Measurements from ENCODE around the gene EHMT1.

DNA sequence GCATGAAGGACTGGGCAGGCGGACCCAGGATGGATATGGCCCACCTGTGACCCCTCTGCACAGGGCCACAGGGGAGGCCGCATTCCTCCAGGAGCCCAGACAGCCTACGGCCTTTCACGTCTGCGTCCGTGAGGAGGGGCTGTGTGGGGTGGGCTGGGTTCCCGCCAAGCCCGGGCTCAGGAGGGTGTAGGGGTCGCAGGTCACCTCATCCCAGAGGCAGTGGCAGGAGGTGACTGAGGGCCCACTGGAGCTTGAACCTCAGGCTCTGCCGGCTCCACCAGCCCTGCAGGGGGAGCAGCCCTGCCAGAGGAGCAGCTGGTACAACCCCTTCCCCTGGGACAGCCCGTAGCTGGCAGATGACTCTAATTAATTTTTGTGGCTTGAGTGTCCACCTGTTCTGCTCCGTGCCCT is 218.0 kb downstream of the EHMT1 start:
- TF ChIP-seq, protein P1, sequence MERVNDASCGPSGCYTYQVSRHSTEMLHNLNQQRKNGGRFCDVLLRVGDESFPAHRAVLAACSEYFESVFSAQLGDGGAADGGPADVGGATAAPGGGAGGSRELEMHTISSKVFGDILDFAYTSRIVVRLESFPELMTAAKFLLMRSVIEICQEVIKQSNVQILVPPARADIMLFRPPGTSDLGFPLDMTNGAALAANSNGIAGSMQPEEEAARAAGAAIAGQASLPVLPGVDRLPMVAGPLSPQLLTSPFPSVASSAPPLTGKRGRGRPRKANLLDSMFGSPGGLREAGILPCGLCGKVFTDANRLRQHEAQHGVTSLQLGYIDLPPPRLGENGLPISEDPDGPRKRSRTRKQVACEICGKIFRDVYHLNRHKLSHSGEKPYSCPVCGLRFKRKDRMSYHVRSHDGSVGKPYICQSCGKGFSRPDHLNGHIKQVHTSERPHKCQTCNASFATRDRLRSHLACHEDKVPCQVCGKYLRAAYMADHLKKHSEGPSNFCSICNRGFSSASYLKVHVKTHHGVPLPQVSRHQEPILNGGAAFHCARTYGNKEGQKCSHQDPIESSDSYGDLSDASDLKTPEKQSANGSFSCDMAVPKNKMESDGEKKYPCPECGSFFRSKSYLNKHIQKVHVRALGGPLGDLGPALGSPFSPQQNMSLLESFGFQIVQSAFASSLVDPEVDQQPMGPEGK (CRISPR knock-in tag; IDR thresholded peaks at IDR 0.05; ENCODE audit: borderline replicate concordance): no peak
- TF ChIP-seq, protein P2, sequence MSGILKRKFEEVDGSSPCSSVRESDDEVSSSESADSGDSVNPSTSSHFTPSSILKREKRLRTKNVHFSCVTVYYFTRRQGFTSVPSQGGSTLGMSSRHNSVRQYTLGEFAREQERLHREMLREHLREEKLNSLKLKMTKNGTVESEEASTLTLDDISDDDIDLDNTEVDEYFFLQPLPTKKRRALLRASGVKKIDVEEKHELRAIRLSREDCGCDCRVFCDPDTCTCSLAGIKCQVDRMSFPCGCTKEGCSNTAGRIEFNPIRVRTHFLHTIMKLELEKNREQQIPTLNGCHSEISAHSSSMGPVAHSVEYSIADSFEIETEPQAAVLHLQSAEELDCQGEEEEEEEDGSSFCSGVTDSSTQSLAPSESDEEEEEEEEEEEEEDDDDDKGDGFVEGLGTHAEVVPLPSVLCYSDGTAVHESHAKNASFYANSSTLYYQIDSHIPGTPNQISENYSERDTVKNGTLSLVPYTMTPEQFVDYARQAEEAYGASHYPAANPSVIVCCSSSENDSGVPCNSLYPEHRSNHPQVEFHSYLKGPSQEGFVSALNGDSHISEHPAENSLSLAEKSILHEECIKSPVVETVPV (CRISPR knock-in tag; IDR thresholded peaks at IDR 0.05): no peak
- TF ChIP-seq ZFP3 (CRISPR knock-in tag; IDR thresholded peaks at IDR 0.05) (no peak), GLIS3 (CRISPR knock-in tag; IDR thresholded peaks at IDR 0.05) (no peak), ESRRG (CRISPR knock-in tag; IDR thresholded peaks at IDR 0.05) (no peak), BACH2 (CRISPR knock-in tag; IDR thresholded peaks at IDR 0.05; ENCODE audit: borderline replicate concordance) (no peak), ISL1 (CRISPR knock-in tag; IDR thresholded peaks at IDR 0.05) (no peak), ZC3H10 (CRISPR knock-in tag; IDR thresholded peaks at IDR 0.05) (no peak), SNAI2 (CRISPR knock-in tag; IDR thresholded peaks at IDR 0.05) (no peak)
- TF ChIP-seq, protein P3, sequence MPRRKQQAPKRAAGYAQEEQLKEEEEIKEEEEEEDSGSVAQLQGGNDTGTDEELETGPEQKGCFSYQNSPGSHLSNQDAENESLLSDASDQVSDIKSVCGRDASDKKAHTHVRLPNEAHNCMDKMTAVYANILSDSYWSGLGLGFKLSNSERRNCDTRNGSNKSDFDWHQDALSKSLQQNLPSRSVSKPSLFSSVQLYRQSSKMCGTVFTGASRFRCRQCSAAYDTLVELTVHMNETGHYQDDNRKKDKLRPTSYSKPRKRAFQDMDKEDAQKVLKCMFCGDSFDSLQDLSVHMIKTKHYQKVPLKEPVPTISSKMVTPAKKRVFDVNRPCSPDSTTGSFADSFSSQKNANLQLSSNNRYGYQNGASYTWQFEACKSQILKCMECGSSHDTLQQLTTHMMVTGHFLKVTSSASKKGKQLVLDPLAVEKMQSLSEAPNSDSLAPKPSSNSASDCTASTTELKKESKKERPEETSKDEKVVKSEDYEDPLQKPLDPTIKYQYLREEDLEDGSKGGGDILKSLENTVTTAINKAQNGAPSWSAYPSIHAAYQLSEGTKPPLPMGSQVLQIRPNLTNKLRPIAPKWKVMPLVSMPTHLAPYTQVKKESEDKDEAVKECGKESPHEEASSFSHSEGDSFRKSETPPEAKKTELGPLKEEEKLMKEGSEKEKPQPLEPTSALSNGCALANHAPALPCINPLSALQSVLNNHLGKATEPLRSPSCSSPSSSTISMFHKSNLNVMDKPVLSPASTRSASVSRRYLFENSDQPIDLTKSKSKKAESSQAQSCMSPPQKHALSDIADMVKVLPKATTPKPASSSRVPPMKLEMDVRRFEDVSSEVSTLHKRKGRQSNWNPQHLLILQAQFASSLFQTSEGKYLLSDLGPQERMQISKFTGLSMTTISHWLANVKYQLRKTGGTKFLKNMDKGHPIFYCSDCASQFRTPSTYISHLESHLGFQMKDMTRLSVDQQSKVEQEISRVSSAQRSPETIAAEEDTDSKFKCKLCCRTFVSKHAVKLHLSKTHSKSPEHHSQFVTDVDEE (CRISPR knock-in tag; IDR thresholded peaks at IDR 0.05): no peak
